Measurements from ENCODE around the gene TMEM37. TPM values are rescaled to one million over a fixed set of nuclear protein-coding genes. Genes with fewer than 3 reads are reported as not detected.

The TMEM37 gene
- total and polyA plus RNA-seq, 2 of the 8 experiments (the other 6 are each of a cell fraction or from before 2014, with no cell fraction given): 11.0 to 16.2 TPM

DNA sequence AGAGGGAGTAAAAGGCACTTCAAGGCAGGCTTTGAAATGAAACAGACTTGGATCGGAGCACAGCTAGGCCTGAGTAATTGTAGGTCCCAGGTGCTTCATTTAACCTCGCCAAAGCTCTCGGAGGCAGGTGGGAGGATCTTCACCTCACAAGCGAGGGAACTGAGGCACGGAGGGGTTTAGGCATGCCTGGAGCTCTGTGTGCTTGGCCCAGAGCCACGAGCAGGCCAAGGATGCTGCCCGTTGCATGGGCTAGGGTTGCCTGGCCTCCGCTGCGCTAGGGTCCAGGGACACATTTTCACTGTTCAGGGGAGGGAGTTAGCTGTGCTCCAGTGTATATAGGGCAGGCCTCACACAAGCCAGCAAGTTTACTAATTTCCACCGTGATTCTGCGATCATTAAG is 11.2 kb downstream of the TMEM37 start:
- no peaks in the 10 kb centered on the region for H3K79me2 ChIP-seq (ENCODE audit: control insufficient read depth in 1 of 2, insufficient read depth in 2 of 2, low read length in 2 of 2)
- H3K9me3 ChIP-seq (ENCODE audit: insufficient read depth in 2 of 2, low read depth in 1 of 2, low read length in 1 of 2): no peaks in the 10 kb centered on the region
- no peak overlapping the region for H3K4me2 ChIP-seq (ENCODE audit: insufficient read depth in 1 of 2, low read depth in 2 of 2, low read length in 2 of 2)
- no peak overlapping the region for H3K4ac ChIP-seq (replicated peaks; ENCODE audit: insufficient read length, low read depth, low read length)
- peaks cover 0 to 6% (median 3%) of the 10 kb centered on the region in 4 experiments; a peak in 2 of 7 replicates for H3K4me1 ChIP-seq (replicated peaks in 1 of 4; ENCODE audit: control insufficient read depth in 3 of 4, insufficient read depth in 4 of 4, low read length in 3 of 4)
- ChIA-PET CTCF (ENCODE audit: partially characterized antibody) (interaction anchor here (0.6 to 3.1 kb wide), 8 partner anchors 9 to 432 kb away, joined by 3 to 13 read pairs (median 4); no protein-coding TSS in a partner anchor), POLR2A (ENCODE audit: partially characterized antibody) (interaction anchor here (1.2 to 3.1 kb wide), 4 partner anchors 10 to 45 kb away, joined by 3 to 22 read pairs (median 6); partner anchors contain the start of gene TMEM37)
- H2AFZ ChIP-seq (ENCODE audit: low read length): no peak overlapping the region
- no peak overlapping the region for H3K18ac ChIP-seq (ENCODE audit: extremely low read depth, low read length)
- no peaks in the 10 kb centered on the region for H3K27me3 ChIP-seq (replicated peaks in 1 of 4; ENCODE audit: control insufficient read depth in 3 of 4, extremely low read depth in 1 of 4, insufficient read depth in 3 of 4, low read length in 3 of 4)
- FAIRE-seq (no peak), DNase-seq (ENCODE audit: low read depth in 1 of 2, low spot score in 2 of 2) (no peak)
- no peak overlapping the region for H3K56ac ChIP-seq (replicated peaks; ENCODE audit: insufficient read length, low read depth, low read length)
- 0 out of 2 replicates have a peak overlapping the region, but pooled peaks have one; percentile 27 for H2BK12ac ChIP-seq (ENCODE audit: low read depth, low read length)
- H3K9ac ChIP-seq (replicated peaks in 1 of 4; ENCODE audit: extremely low read depth in 1 of 4, low read depth in 3 of 4, low read length in 3 of 4): no peak overlapping the region
- H3K14ac ChIP-seq (ENCODE audit: insufficient read length): no peak overlapping the region
- H3K36me3 ChIP-seq (ENCODE audit: control insufficient read depth in 2 of 4, insufficient read depth in 4 of 4, low read length in 3 of 4): no peaks in the 10 kb centered on the region
- no peaks in the 10 kb centered on the region for H3K79me1 ChIP-seq (ENCODE audit: low read depth, low read length)
- no peaks in the 10 kb centered on the region for H3K23me2 ChIP-seq (ENCODE audit: low read depth, low read length)
- no peak overlapping the region for H3K4me3 ChIP-seq (ENCODE audit: extremely low read depth in 1 of 4, insufficient read depth in 2 of 4, low read depth in 3 of 4, low read length in 4 of 4)
- H4K20me1 ChIP-seq (replicated peaks in 1 of 2; ENCODE audit: control insufficient read depth in 1 of 2, insufficient read depth in 2 of 2, low read length in 2 of 2): peaks cover 3% of the 10 kb centered on the region in 2 experiments
- TF ChIP-seq SP4 (IDR thresholded peaks at IDR 0.05; ENCODE audit: low read length) (no peak), HDAC6 (IDR thresholded peaks at IDR 0.05; ENCODE audit: low read depth, low read length) (no peak), GABPA (IDR thresholded peaks at IDR 0.05; ENCODE audit: borderline replicate concordance, insufficient read depth, low read length) (no peak)
- no peak overlapping the region for H3K23ac ChIP-seq (ENCODE audit: insufficient read length)
- H2BK20ac ChIP-seq (ENCODE audit: low read length): no peak overlapping the region
- 0 out of 2 replicates have a peak overlapping the region, but pooled peaks have one; percentile 44 for H2BK5ac ChIP-seq (ENCODE audit: low read depth, low read length)
- H4K5ac ChIP-seq (ENCODE audit: insufficient read length, low read depth, low read length): no peak overlapping the region
- no peak overlapping the region for H2AK5ac ChIP-seq (ENCODE audit: low read depth, low read length)
- no peak overlapping the region for H4K8ac ChIP-seq (ENCODE audit: extremely low read depth, insufficient read depth, low read length)
- H4K91ac ChIP-seq (replicated peaks; ENCODE audit: insufficient read length, low read length): no peak overlapping the region
- H2BK120ac ChIP-seq (replicated peaks; ENCODE audit: low read depth, low read length): no peak overlapping the region
- 85% methylated on average over 11 of the region's 11 CpGs; no CpG with 5 or more reads in 1 of the 2 experiments for WGBS, 2 experiments (ENCODE audit: extremely low coverage in 1 of 2, insufficient coverage in 1 of 2, insufficient read length in 1 of 2, insufficient replicate concordance in 2 of 2, low coverage in 1 of 2, low lambda C conversion rate in 2 of 2, missing lambda C conversion rate in 1 of 2)
- no peak overlapping the region for H2BK15ac ChIP-seq (ENCODE audit: low read length)
- no peak overlapping the region for H3K27ac ChIP-seq (ENCODE audit: low read depth, low read length)
